Measurements from ENCODE around the gene ZFAND3.

GRCh38 chr6:38079107-38079506, 259.6 kb downstream of the ZFAND3 start:
- no peak for TF ChIP-seq POLR2A (IDR thresholded peaks at IDR 0.05)
- no peak for TF ChIP-seq POLR2AphosphoS5 (IDR thresholded peaks at IDR 0.05)
